AG09309 (cell line): ENCODE measurements around the gene CHRDL2.

Experiments
- DNase-seq: peaks from one replicate; pipeline ENCODE4 v3.0.0-alpha.2; 2010; ENCODE audit warnings: low read depth
- H3K4me3 ChIP-seq: 2 replicates; pipeline ENCODE4 v1.5.1; 2011; ENCODE audit warnings: mild to moderate bottlenecking, low read depth, low read length, moderate library complexity; ENCODE audit not compliant: control insufficient read depth
- CTCF ChIP-seq: IDR thresholded peaks from 2 replicates; pipeline ENCODE4 v1.5.1; 2011; ENCODE audit warnings: mild to moderate bottlenecking, low read depth, low read length, inconsistent platforms; ENCODE audit not compliant: insufficient read depth, control insufficient read depth; ENCODE audit errors: missing control alignments

The CHRDL2 gene

GRCh38 chr11:74696500-74696899 lies 34.7 kb downstream of the CHRDL2 start:
- DNase-seq, result no peak
- H3K4me3 ChIP-seq, result no peak overlapping the region
- TF ChIP-seq CTCF, result no peak

DNA sequence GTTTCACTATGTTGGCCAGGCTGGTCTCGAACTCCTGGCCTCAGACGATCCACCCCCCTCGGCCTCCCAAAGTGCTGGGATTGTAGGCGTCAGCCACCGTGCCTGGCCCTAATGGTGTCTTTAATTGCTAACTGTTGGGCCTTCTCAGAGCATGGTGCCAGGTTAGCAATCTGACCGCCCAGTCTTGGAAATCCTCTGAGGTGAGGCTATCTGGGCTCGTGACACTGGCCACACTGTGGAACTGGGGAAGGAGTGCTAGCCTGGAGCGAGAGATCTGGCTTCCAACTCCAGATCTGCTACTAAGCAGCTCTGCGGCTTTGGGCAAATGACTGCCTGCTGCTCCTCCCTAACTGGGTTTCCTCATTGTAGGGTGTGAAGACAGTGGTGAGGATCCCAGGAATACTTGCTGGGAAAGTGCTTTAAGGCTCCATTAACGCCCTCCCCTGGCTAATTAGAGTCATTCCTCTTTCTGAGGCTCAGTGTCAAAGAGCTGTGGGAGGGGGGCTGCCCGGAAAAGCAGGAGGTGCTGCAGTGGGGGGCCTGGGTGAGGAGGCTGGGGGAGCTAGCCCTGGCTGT lies 35.4 kb downstream of the CHRDL2 start:
- no peak for TF ChIP-seq CTCF
- DNase-seq, result no peak
- H3K4me3 ChIP-seq, result no peak overlapping the region

GRCh38 chr11:74694136-74694930 lies 36.9 kb downstream of the CHRDL2 start:
- no peak for DNase-seq
- no peak for TF ChIP-seq CTCF

GRCh38 chr11:74693531-74693930 lies 37.7 kb downstream of the CHRDL2 start:
- TF ChIP-seq CTCF, result no peak
- no peak for DNase-seq
- no peak overlapping the region for H3K4me3 ChIP-seq

More at GRCh38 chr11:74694136-74694930, 36.9 kb downstream of the CHRDL2 start:
- H3K4me3 ChIP-seq, result no peak overlapping the region

DNA sequence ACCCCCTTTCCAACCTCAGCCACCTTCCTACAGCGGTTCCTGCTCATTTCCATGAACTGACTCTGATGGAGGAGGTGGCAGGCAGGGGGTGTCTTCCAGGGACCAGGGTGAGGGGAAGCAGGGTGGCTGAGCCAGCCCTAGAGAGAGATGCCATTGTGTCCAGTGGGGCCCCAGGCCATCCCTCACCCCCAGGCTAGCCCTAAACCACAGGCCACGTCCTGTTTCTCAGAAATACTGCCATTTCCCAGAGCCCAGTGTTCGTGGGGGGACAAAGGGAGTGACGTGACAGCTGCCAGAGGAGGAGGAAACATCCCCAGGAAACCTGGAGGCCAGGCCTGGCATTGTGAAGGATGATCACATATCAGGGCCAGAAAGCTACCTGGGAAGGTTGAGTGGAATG lies 39.5 kb downstream of the CHRDL2 start:
- no peak for DNase-seq
- TF ChIP-seq CTCF, result no peak
- no peak overlapping the region for H3K4me3 ChIP-seq

GRCh38 chr11:74689666-74690065 lies 41.6 kb downstream of the CHRDL2 start:
- no peak for DNase-seq
- no peak for TF ChIP-seq CTCF
- H3K4me3 ChIP-seq, result no peak overlapping the region
